Measurements from ENCODE around the gene VPS35L.

GRCh38 chr16:19618876-19619275 lies 63.4 kb downstream of the VPS35L start:
- no peak for TF ChIP-seq POLR2A (IDR thresholded peaks at IDR 0.05)
- TF ChIP-seq CTCF (IDR thresholded peaks at IDR 0.05): no peak
- no peak for TF ChIP-seq POLR2AphosphoS5 (IDR thresholded peaks at IDR 0.05)

Data from prostate gland (tissue), 2 donors.